Measurements from ENCODE around the gene FOXN3. TPM values are rescaled to one million over a fixed set of nuclear protein-coding genes. Genes with fewer than 3 reads are reported as not detected.
"Not testable (repeated sequence)": the region's sequence is repeated elsewhere in the genome, so short reads cannot be mapped to it uniquely, and the experiment has no call there.

The FOXN3 gene
- polyA plus RNA-seq, 12 donors: 52.7 to 126 (median 74.8) TPM

DNA sequence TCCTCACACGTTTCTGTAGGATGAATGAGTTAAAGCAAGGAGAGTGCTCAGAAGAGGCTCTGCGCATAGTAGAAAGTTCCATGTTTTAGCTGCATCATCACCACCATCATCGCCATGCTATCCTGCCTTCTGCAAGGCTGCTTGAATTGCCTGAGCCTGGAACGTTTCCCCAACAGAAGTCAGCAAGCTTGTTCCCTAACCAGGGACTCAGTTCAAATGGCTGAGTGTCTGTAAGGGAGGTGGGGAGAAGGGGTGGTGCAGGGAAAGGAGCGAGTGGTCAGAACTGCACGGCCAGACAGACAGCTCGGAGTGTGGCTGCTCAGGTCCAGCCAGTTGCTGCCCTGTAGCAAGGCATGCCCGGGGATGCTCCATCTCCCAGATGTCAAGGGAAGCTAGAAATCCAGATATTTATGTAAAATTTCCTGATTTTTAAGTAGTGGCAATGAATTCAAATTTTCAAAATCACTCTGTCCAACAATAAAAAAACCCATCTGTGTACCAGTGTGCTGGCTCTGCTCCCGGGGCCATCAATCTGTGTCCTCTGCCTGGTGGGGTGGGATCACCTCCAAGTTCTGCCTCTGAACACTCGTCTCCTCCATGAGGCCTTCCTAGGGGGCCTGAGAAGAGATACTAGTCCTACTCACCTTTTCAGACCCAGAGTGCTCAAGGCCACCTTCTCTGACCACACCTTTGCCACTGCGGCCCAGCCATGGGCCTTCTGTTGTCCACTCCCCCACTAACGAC is 162.7 kb downstream of the FOXN3 start:
- no peak for DNase-seq

DNA sequence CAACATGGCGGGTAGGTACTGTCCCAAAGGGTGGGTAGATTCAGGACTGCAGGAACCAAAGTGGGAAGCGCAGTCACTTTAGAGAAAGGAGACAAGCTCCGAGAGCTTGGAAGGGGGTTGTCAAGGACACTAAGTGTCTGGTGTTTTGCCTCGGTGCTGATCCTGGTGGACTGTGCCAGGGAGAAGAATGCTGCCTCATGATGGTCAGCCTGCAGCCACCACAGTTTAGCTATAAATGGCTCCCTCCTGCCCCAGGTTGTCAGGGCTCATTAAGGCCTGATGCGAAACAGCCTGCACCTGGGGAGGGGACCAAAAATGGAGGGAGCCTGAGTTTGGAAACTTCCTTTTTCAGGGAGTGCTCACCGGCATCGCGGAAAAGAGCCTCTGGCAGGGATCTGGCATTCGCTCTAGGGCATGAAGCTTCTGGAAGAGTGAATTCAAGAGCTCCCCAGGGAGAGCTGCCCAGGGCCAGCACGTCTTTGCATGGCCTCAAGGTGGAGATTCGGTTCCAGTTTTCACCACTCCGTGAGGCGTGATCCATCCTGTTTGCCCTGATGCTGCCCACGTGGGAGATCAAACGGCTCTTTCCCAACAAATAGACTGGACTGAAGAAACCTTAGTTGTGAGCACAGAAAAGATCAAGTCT is 164.0 kb downstream of the FOXN3 start:
- no peak for DNase-seq

DNA sequence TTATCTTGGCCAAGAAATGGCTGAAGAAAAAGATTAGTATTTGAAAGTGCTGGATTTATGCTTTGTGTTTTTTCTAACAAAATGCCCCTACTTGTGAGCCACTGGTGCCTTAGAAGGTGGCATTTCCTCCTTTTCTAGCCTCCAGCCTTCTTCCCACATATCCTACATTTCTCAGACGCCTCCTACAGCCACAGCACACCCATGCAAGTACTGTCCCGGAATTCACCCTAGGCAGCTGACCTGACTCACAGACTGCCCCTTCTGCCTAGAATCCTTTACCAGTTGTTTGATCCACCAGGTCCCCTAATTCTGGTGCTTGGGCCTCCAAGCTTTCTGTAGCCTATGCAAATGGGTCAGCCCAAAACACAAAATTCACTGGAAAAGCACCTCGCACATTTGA is 166.0 kb downstream of the FOXN3 start:
- no peak for DNase-seq

DNA sequence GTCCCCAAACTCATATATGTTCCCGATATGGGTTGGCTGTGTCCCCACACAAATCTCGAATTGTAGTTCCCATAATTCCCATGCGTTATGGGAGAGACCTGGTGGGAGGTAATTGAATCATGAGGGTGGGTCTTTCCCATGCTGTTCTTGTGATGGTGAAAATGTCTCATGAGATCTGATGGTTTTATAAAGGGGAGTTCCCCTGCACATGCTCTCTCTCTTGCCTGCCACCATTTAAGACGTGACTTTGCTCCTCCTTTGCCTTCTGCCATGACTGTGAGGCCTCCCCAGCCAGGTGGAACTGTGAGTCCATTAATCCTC is 166.4 kb downstream of the FOXN3 start:
- DNase-seq: not testable (repeated sequence)

DNA sequence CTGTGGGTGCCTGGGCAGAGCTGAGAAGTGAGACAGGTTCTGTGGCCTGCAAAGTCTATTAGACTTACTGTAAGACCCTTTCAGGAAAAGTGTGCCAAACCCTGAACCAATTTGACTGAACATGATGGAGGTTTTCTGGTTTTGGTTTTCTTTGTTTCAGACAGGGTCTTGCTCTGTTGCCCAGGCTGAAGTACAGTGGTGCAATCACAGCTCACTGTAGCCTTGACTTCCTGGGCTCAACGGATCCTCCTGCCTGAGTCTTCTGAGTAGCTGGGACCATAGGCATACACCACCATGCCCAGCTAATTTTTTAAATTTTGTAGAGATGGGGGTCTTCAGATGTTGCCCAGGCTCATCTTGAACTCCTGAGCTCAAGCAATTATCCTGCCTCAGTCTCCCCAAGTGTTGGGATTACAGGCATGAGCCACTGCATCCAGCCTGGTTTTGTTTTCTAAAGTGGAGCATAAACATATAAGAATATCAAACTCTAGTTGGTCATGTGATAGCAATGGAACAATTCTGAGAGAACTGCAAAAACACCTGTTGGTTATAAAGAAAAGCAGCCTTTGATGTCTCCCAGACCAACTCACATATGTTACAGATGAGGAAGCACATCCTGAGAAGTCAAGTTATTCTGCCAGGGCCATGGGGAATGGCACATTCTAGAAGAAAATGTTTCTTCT is 166.9 kb downstream of the FOXN3 start:
- no peak for DNase-seq

DNA sequence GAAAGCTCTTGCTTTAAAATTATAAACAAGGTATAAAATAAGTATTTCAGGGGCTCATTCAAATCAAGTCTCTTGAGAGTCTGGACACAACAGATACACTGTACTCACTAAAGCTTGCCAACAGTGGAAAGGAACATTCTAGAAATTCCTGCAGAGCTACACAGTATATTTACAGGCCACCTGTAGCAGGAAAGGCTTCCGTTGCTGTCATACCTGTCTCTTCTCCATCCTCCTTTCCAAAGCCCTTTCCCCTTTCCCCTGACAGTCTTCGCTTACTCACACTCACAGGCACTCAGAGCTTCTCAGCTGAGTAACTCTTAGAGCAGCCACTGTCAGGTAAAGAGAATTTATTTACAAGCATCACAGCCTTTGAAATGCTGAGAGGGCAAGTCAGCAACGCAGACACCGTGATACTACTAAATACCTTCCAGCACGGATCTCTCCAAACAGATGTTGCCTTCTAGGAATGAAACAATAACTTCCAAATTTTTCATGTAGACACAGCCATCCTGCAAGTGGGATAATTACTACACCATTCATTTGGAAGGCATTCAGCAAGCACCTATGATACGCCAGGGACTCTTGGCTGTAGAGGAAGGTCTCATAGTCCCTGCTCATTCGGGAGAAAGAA is 167.9 kb downstream of the FOXN3 start:
- DNase-seq: no peak

DNA sequence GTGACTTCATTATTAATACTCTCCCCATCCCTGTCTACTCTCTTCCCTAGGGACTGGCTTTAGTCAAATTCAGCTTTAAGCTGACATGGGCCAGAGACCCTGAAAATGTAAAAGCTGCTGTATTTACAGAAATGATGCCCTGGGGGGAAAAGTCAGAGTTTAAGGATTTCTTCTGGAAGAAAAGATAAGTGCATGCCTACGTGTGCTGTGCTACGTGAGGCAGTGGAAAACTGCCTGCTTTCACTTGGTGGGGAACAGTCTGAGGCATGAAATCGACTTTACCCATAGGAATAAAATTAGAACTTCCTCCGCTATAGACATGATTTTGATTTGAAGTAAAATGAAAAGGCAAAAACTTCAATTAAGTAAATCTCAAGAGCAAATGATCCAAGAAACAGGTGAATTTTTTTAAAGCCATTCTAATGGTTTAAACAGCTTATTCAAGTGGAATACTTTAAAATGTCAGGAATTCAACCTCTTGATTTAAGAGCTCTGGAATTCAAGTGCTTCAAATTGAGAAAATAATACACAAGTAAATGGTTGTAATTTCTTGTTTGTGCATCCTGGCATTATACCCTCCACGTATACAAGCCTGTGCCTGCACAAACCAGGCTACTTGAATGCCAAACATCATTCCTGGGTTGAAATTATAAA is 168.5 kb downstream of the FOXN3 start:
- DNase-seq: no peak

DNA sequence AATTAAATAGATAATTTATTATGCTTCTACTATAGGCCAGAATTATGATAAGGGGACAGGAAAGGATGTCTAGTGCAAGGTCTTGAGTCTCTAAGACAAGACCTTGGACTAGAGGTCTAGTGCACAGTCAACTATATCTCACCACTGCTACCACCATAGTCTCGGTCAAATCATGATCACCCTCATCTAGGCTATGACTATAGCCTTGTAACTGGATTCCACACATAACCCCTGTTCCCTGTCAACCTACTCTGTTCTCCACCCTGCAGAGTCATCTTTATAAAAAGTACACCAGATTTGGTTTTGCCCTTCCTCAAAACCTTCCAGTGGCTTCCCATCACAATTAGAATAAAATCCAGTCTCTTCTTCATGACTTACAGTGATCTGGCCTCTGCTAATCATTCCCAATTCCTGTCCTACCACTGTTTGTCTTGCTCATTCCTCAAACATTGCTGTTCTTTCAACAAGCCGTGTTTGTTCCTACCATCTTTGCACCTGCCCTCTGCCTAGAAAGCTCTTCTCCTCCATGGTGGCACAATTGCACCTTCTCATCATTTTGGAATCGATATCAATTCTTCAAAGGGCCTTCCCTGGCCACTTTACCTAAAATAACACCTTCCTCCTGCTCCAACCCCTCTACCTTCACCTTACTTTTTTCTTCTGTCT is 169.4 kb downstream of the FOXN3 start:
- no peak for DNase-seq

DNA sequence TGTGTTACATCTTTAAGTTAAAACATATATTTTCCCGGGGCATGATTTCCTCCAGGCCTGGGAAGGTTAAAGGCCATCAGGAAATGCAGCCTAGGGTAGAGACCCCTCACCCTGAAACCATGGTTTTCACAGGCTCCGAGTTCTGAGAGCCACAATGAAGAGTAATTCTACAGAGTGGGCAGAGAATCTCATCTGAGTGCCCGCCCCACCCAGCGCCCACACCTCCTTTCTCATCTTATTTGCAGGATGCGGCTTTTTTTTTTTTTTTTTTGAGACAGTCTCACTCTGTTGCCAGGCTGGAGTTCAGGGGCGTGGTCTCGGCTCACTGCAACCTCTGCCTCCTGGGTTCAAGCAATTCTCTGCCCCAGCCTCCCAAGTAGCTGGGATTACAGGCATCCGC is 170.7 kb downstream of the FOXN3 start:
- DNase-seq: no peak

DNA sequence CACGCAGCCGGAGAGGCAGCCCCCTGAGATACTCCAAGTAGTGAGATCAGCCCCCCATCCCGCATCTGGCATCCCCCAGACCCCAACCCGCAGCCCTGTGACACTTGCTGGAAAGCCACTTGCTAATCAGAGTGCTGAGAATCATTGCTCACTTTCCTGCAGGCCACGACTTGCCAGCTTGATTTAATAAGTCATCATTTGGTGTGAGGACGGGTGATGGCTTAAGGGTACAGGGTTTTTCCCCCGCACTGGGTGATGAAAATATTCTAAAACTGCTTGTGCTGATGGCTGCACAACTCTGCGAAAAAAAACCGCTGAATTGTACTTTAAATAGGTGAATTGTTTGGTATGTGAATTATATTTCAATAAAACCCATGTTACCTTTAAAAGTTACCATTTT is 171.2 kb downstream of the FOXN3 start:
- DNase-seq: no peak

DNA sequence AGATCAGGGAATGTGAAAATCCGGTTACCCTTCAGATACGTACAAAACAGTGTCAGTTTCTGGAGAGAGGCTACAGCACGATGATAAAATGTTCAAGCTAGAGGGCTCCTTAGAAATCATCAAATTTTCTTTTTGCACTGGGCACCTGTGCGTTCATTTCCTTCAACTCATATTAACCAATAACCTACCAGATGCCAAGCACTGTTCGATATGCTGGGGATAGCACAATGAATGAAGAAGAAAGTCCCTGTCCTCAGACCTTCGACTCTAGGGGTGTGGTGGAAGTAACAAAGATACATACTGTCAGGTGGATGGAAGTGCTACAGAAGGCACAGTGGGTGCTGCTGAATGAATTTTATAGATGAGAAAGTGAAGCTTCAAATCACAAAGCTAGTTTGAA is 172.3 kb downstream of the FOXN3 start:
- no peak for DNase-seq

DNA sequence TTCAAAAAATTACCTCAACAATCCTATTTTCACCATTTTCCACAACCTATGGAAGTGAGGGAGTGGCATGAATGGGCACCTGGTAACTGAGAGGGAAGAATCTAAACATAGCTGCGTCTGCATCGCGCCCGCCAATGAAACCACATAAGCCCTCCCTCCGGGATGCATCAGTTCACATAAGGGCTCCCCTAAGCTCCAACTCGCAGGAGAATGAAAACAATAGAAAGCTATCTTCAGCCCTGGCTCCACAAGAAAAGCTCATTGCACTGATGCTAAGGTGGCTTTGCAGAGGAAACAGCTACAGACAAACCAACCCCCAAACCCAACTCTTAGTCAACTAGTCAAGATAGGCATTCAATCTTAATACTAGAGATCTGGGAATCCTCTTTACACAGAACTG is 173.3 kb downstream of the FOXN3 start:
- DNase-seq: no peak

DNA sequence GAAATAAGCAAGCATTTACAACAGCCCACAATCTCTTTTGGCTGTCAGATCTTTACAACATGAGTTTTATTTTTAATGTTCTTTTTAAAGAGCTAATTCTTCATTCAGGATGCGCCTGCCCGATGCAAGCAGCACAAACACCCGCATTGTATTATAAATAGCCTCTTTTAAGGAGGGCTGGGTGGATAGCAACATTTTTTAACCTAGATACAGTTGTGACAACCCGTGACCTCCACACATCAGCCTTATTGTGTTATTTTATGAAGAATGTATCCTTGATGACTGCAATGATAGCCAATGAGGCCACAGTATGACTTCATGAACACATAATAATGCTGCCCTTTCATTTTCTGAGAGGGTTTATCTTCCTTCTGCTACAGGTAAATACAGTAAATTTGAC is 173.7 kb downstream of the FOXN3 start:
- DNase-seq: no peak

DNA sequence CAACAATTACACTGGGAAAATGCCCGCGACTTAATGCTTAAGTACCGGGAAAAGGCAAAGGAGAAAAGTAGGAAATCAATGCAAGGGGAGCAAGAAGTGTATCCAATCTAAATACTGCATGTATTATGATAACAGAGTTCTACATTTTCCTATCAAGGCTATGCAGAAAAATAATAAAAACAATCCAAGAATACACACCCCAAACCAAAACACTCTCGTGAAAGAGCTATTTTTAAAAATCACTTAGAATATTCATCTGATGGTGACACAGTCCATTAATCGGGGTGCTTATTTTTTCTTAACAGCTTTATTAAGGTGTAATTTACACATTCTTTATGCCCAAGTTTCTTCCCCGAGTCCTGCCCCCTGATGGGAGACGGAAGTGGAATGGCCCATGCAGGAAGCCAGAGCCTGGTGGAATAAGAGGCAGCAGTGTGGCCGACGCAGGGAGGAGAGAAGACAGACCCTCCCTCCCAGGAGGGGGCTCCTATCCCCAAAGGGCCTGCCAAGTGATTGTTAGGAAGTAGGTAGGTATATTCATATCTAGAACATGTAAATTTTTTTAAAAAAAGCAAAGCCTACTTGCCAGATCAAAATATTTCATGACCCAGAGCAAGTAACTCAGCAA is 174.3 kb downstream of the FOXN3 start:
- DNase-seq: no peak

DNA sequence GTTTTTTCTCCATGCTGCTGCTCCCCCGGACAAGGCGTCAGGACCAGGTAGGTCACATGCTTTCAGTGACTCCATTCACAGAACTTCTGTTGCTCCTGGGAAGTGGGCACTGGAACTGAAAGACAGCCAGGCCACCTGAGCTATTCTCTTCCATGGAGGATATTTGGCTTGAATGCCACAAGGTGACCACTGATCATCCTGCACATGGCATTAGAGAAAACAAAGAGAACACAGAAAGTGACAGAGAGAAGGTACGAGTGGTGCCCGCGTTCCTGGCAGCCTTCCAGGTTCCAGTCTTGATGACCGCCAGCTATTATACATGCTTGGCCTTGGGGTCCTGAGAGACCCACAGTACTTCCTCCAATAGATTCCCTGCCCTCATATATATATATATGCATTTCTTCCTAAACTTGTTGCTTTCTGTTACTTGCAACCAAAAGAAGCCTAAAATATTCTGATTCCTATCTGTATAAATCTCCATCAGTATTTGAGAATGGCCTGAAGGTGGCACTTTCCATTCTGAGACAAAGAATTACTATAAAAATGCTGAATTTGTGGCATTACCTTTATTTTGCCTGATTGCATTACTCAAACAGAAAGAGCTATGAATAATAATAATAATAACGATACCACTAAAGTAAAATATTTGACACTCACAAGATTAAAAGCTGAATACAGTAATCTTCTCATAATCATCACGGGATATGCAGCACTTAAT is 174.9 kb downstream of the FOXN3 start:
- no peak for DNase-seq

DNA sequence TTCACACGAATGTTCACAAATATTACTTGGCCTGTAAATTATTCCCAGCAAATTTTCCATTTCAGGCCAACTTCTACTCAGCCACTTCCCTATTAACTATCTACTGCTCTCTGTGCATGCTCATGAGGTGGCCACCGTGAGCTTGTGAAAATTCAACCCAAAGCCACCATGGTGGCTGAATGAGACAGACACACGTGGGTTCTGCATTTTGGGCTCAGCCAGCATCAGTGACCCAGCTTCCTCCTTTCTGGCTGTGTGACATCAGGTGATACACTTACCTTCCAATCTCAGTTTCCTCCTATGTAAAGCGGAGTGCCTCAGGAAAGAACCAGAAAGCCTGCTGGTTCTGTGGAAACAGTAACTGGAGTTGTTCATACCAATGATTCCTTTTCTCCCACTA is 175.8 kb downstream of the FOXN3 start:
- no peak for DNase-seq

DNA sequence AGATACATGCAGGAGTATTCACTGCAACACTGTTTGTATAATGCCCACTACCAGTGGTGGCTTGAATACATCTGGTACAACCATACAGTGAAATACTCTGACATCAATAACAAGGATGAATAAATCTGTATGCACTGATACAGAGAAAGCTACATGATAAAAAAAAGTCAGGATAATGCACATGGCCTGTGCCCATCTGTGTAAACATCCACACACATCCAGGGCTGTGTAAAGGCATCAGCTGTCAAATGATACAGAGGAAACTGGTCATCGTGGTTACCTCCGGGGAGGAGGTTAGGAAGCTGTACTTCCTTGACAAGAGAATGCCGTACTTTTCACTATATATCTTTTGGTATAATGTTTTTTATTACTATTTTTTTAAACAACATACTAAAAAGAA is 176.6 kb downstream of the FOXN3 start:
- DNase-seq: no peak

DNA sequence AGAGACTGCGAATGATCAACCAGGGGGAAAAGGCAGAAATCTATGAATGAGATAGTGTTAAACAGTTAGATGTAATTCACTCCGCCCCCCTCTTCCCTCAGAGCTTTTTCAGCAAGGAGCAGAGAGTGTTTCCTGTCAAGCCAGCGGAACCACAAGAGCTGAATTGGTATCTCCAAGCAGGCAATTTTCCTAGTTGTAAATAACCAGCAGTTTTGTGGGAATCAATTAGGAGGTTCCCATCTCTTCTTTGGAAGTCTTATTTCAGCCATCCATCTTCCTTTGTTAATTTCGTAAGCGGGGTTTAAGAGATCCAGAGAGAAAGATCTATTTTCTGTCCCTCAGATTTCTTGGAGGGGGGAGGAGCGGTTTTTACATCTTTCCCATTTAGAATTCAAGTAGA is 178.0 kb downstream of the FOXN3 start:
- no peak for DNase-seq

DNA sequence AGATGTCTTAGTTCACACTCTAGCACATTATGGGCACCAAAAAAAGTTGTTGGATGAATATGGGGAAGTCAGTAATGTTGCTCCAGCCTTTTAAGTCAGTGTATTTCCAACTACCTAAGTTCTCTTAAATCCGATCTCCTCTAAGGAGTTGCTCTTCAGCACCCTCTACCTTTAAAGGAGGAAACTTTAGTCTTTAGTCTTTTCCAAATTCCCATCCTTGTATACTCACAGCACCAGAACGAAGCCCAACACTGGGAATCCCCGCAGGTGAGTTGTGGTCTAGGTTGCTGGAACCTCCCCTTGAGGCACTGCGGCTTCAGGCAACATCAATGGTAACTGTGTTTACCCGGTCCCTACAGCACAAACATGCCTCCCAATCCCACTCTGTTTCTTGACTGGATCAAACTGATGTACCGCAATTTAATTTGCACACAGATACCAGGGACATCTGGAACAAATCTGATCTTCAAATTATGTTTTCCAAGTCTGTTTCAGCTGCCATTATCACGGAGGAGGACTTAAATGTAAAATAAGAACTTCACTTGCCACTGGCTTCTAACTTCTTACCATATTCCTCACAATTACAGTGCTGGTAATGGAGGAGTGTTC is 179.0 kb downstream of the FOXN3 start:
- DNase-seq: no peak

DNA sequence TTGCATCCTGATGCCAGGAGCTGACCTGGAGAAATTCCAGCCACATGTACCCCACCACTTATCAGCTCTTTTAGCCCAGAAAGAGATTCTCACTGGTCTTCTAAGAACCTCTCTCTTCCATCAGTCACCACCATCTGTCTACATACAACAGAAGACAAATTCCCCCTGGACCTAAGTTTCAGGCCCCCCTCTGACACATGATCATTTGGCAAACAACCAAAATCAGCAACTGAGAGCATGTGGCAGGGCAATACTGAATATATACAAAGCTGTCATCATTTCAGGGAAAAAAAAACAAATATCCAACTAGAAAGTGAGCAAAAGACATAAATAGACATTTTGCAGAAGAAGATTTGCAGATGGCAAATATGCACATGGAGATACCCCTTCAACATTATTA is 180.2 kb downstream of the FOXN3 start:
- DNase-seq: no peak

All from muscle of arm (tissue), 12 donors.